Peyer's patch (tissue), 4 donors: ENCODE measurements around the gene PRDM12. TPM values are rescaled to one million over a fixed set of nuclear protein-coding genes. Genes with fewer than 3 reads are reported as not detected.

ENCODE experiments used
- DNase-seq, 3 donors: peaks; one replicate each; pipeline ENCODE4 v3.0.0-alpha.2; 2017 to 2019
- H3K27ac ChIP-seq, 4 donors: fragments of 200-600 bp; sonication (generic); one replicate each; pipeline ENCODE4 v1.5.1; 2016 to 2019
- H3K27me3 ChIP-seq, 2 donors: fragments of 200-600 bp; sonication (generic); one replicate each; pipeline ENCODE4 v1.5.1; 2019
- H3K36me3 ChIP-seq, 3 donors: fragments of 200-600 bp; sonication (generic); one replicate each; pipeline ENCODE4 v1.5.1; 2016 to 2019
- H3K4me1 ChIP-seq, 4 donors: fragments of 200-600 bp; sonication (generic); one replicate each; pipeline ENCODE4 v1.5.1; 2016 to 2019
- H3K4me3 ChIP-seq, 4 donors: fragments of 200-600 bp; sonication (generic); 1 replicate in 3 of 4; 2 replicates in 1 of 4; pipeline ENCODE4 v1.5.1; 2016 to 2019; ENCODE audit warnings: mild to moderate bottlenecking in 1 of 4
- H3K9me3 ChIP-seq, 4 donors: fragments of 200-600 bp; sonication (generic); one replicate each; pipeline ENCODE4 v1.5.1; 2016 to 2019; ENCODE audit warnings: mild to moderate bottlenecking in 1 of 4
- POLR2A ChIP-seq, 2 donors: fragments of 450-650 bp; IDR thresholded peaks; one replicate each; pipeline ENCODE4 v1.5.1; 2017; ENCODE audit warnings: antibody characterized with exemption in 2 of 2, mild to moderate bottlenecking in 2 of 2, moderate library complexity in 2 of 2
- total RNA-seq, 4 donors: library from RNA; depleted of rRNA; stranded (reverse); fragments of >200 nt; gene quantifications; one replicate each; pipeline ENCODE4 v1.1.0, GENCODE V29; 2016
- TF ChIP-seq, protein P1 (sequence below), 6 experiments: fragments of 450-650 bp in 4 of 6; fragments of 200-600 bp in 2 of 6; sonication (generic) in 1 of 6; IDR thresholded peaks; one replicate each; pipeline ENCODE4 v1.5.1; 2017 to 2019; ENCODE audit warnings: antibody characterized with exemption in 6 of 6, mild to moderate bottlenecking in 3 of 6, moderate library complexity in 1 of 6

The PRDM12 gene
- total RNA-seq, 4 donors from 2014 or later = 1.8 TPM; not detected in 3

DNA sequence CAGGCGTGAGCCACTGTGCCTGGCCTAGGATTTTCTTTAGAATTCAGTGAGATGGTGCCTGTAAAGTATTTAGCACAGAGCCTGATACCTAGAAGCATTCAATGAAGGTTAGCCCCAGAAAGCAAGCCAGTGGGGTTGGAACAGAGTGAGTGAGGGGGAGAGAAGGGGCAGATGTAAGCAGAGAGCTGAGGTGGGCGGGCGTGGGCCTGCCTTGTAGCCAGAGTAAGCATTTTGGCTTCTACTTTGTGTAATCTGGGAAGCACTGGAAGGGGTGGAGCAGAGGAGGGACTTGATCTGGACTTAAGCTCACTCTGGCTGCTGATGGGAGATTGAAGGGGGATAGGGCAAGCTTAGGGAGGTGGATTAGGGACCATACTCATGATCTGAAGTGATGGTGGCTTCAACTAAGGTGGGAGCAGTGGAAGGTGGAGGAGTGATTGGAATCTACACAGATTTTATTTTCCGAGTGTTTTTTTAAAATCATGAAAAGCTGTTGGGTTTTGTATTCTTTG is 31.8 kb downstream of the PRDM12 start:
- DNase-seq = no peak
- Histone ChIP-seq H3K27ac (no peak overlapping the region), H3K9me3 (no peaks in the 10 kb centered on the region), H3K27me3 (no peaks in the 10 kb centered on the region), H3K36me3 (peaks cover 0 to 33% (median 0%) of the 10 kb centered on the region in 3 donors), H3K4me3 (no peak overlapping the region), H3K4me1 (peaks cover 0 to 17% (median 3%) of the 10 kb centered on the region in 4 donors)
- no peak for TF ChIP-seq POLR2A (IDR thresholded peaks at IDR 0.05)

- Histone ChIP-seq H3K9me3 (no peaks in the 10 kb centered on the region), H3K36me3 (peaks cover 0 to 39% (median 0%) of the 10 kb centered on the region in 3 donors), H3K27me3 (no peaks in the 10 kb centered on the region), H3K27ac (no peak overlapping the region), H3K4me3 (no peak overlapping the region), H3K4me1 (peaks cover 0 to 17% (median 3%) of the 10 kb centered on the region in 4 donors)
- TF ChIP-seq POLR2A (IDR thresholded peaks at IDR 0.05) = no peak
- TF ChIP-seq, protein P1, sequence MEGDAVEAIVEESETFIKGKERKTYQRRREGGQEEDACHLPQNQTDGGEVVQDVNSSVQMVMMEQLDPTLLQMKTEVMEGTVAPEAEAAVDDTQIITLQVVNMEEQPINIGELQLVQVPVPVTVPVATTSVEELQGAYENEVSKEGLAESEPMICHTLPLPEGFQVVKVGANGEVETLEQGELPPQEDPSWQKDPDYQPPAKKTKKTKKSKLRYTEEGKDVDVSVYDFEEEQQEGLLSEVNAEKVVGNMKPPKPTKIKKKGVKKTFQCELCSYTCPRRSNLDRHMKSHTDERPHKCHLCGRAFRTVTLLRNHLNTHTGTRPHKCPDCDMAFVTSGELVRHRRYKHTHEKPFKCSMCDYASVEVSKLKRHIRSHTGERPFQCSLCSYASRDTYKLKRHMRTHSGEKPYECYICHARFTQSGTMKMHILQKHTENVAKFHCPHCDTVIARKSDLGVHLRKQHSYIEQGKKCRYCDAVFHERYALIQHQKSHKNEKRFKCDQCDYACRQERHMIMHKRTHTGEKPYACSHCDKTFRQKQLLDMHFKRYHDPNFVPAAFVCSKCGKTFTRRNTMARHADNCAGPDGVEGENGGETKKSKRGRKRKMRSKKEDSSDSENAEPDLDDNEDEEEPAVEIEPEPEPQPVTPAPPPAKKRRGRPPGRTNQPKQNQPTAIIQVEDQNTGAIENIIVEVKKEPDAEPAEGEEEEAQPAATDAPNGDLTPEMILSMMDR (IDR thresholded peaks at IDR 0.05) = no peak
- no peak for DNase-seq
Observed at GRCh38 chr9:130696996-130697395, 32.6 kb downstream of the PRDM12 start.

GRCh38 chr9:130698514-130698913 is 34.1 kb downstream of the PRDM12 start:
- Histone ChIP-seq H3K4me1 (peaks cover 0 to 14% (median 3%) of the 10 kb centered on the region in 4 donors), H3K27ac (no peak overlapping the region), H3K27me3 (no peaks in the 10 kb centered on the region), H3K36me3 (peaks cover 0 to 52% (median 0%) of the 10 kb centered on the region in 3 donors), H3K9me3 (no peaks in the 10 kb centered on the region), H3K4me3 (no peak overlapping the region)
- DNase-seq = no peak
- no peak for TF ChIP-seq POLR2A (IDR thresholded peaks at IDR 0.05)
- TF ChIP-seq, protein P1 (IDR thresholded peaks at IDR 0.05) = no peak

DNA sequence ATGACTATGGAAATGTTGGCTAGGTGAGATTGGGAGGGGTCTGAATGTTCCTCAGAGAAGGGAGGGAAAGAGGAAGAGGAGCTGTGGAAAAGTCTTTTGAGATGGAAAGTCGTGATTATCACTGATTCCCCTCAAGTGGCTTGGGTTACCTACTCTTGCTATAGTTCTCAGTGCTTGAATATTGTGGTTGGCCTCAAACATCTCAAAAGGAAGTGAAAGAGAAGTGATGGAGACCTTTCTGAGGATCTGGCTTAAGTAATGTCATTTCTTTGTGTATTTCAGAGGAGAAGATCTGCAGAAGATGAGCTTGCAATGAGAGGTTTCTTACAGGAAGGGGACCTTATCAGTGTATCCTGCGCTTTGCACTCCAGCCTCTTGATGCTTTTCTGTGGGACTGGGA is 34.7 kb downstream of the PRDM12 start:
- no peaks in the 10 kb centered on the region for H3K27me3 ChIP-seq
- no peak for DNase-seq
- TF ChIP-seq, protein P1 (IDR thresholded peaks at IDR 0.05) = no peak
- TF ChIP-seq POLR2A (IDR thresholded peaks at IDR 0.05) = no peak
- H3K36me3 ChIP-seq = peaks cover 0 to 58% (median 0%) of the 10 kb centered on the region in 3 donors
- peaks cover 0 to 14% (median 3%) of the 10 kb centered on the region in 4 donors for H3K4me1 ChIP-seq
- H3K9me3 ChIP-seq = no peaks in the 10 kb centered on the region
- no peak overlapping the region for H3K4me3 ChIP-seq
- H3K27ac ChIP-seq = no peak overlapping the region

- Histone ChIP-seq H3K27me3 (no peaks in the 10 kb centered on the region), H3K36me3 (peaks cover 0 to 62% (median 0%) of the 10 kb centered on the region in 3 donors), H3K4me1 (no peaks in the 10 kb centered on the region), H3K4me3 (no peak overlapping the region), H3K9me3 (no peaks in the 10 kb centered on the region), H3K27ac (no peak overlapping the region)
- TF ChIP-seq, protein P1 (IDR thresholded peaks at IDR 0.05) = peak; percentile 64 to 88 (median 84)
- no peak for TF ChIP-seq POLR2A (IDR thresholded peaks at IDR 0.05)
- peak; percentile 56 to 86 (median 78) for DNase-seq
Observed at GRCh38 chr9:130701059-130702022, 36.9 kb downstream of the PRDM12 start.

DNA sequence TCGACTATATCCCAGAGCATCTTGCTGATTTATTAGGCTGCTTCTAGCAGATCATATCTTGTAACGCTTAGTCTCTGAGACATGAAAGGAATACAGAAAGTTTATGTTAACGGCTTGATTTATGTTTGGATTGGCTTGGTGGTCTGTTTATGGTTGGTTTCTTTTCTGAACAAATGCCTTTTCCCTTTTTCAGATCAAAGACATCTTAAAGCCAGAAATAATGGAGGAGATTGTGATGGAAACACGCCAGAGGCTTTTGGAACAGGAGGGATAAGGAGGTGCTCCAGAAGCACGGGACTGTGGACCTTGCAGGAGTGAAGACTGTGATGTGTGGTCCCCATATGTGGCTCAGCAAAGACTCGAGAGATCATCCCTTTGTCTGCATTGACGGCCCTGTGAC is 39.1 kb downstream of the PRDM12 start:
- no peak overlapping the region for H3K4me3 ChIP-seq
- DNase-seq = peak in 1 of 3 donors; percentile 30
- peaks cover 0 to 45% (median 0%) of the 10 kb centered on the region in 3 donors for H3K36me3 ChIP-seq

More for the DNA sequence above, 39.1 kb downstream of the PRDM12 start:
- Histone ChIP-seq H3K9me3 (no peaks in the 10 kb centered on the region), H3K27ac (no peak overlapping the region), H3K4me1 (no peaks in the 10 kb centered on the region), H3K27me3 (no peaks in the 10 kb centered on the region)
- no peak for TF ChIP-seq POLR2A (IDR thresholded peaks at IDR 0.05)
- TF ChIP-seq, protein P1 (IDR thresholded peaks at IDR 0.05) = no peak
